GM12865 (cell line): Measurements from ENCODE around the gene SLC35D3.
"Not testable (repeated sequence)": the region's sequence is repeated elsewhere in the genome, so short reads cannot be mapped to it uniquely, and the experiment has no call there.

Experiments
- DNase-seq: peaks from one replicate; pipeline ENCODE4 v3.0.0; 2010; ENCODE audit warnings: low read depth
- H3K4me3 ChIP-seq: 2 replicates; pipeline ENCODE4 v1.5.1; 2011; ENCODE audit warnings: mild to moderate bottlenecking, low read depth, low read length, control low read depth
- TF ChIP-seq, protein P1 (sequence below): IDR thresholded peaks from 2 replicates; pipeline ENCODE4 v1.5.1; 2011; ENCODE audit warnings: low read length, control low read depth, low read depth, inconsistent platforms; ENCODE audit not compliant: insufficient read depth; ENCODE audit errors: missing control alignments

SLC35D3 gene

GRCh38 chr6:136890194-136890839 lies 31.8 kb upstream of the SLC35D3 start:
- TF ChIP-seq, protein P1, sequence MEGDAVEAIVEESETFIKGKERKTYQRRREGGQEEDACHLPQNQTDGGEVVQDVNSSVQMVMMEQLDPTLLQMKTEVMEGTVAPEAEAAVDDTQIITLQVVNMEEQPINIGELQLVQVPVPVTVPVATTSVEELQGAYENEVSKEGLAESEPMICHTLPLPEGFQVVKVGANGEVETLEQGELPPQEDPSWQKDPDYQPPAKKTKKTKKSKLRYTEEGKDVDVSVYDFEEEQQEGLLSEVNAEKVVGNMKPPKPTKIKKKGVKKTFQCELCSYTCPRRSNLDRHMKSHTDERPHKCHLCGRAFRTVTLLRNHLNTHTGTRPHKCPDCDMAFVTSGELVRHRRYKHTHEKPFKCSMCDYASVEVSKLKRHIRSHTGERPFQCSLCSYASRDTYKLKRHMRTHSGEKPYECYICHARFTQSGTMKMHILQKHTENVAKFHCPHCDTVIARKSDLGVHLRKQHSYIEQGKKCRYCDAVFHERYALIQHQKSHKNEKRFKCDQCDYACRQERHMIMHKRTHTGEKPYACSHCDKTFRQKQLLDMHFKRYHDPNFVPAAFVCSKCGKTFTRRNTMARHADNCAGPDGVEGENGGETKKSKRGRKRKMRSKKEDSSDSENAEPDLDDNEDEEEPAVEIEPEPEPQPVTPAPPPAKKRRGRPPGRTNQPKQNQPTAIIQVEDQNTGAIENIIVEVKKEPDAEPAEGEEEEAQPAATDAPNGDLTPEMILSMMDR, result no peak
- H3K4me3 ChIP-seq, result no peak overlapping the region
- DNase-seq, result no peak

DNA sequence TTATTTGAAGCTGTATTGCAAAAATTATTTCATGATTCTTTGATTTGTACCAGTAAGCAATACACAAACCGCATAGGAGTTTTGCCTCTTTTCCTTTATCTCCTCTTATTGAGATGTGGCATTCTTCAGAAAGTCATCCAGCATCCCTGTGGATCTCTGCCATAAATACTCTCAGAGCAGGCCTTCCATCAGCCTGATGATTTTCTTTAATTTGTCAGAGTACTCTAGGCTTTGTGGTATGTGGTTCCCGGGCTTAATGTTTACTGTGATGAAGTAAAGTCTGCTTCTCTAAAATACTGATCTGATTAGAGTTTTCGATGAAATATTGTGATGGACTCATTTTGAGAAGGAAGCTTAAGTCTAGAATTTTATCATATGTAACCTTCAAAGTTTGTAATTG lies 31.1 kb upstream of the SLC35D3 start:
- no peak for DNase-seq
- TF ChIP-seq, protein P1, result no peak
- no peak overlapping the region for H3K4me3 ChIP-seq

- TF ChIP-seq, protein P1, result no peak
- DNase-seq, result no peak
- no peak overlapping the region for H3K4me3 ChIP-seq
Observed at GRCh38 chr6:136893187-136893586, 28.9 kb upstream of the SLC35D3 start.

GRCh38 chr6:136895901-136896300 lies 26.2 kb upstream of the SLC35D3 start:
- DNase-seq, result no peak
- H3K4me3 ChIP-seq, result no peak overlapping the region
- TF ChIP-seq, protein P1, result no peak

DNA sequence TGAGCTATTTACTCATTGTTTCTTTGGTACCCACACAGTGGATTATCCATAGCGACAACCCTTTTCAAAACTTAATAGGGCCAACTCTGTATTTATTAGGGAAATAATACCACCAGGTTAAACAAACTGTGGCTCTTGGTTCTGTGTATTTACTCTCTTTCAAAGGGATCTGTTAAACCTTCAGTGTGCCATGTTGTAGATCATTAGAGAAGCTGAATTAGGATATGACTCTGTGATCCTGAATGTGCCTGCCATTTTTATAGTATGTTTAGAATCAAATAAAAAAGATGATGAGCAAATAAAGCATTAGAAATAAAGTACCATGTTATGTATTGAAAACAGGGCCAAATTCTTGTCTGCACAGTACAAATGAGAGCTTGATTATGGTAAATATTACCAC lies 25.0 kb upstream of the SLC35D3 start:
- DNase-seq, result no peak

GRCh38 chr6:136901212-136901784 lies 20.8 kb upstream of the SLC35D3 start:
- no peak overlapping the region for H3K4me3 ChIP-seq
- TF ChIP-seq, protein P1, result no peak
- no peak for DNase-seq

More for the DNA sequence above, 25.0 kb upstream of the SLC35D3 start:
- TF ChIP-seq, protein P1, result no peak
- no peak overlapping the region for H3K4me3 ChIP-seq

GRCh38 chr6:136904477-136904876 lies 17.6 kb upstream of the SLC35D3 start:
- DNase-seq, H3K4me3 ChIP-seq: not testable (repeated sequence)
